KBM-7 (cell line): ENCODE measurements around the gene VPS13D.
"Not testable (repeated sequence)": the region's sequence is repeated elsewhere in the genome, so short reads cannot be mapped to it uniquely, and the experiment has no call there.

Experiments
- DNase-seq: peaks from one replicate; pipeline ENCODE4 v3.0.0-alpha.2; 2015
- in situ Hi-C: fragments of 300-500 bp; cut with MboI; formaldehyde crosslinking; loops from 2 replicates; pipeline ENCODE4 v1.14.3; 2020; ENCODE audit warnings: low sequenced_read_pairs, low pct_unique_long_range_greater_than_20kb, mixed read lengths

Gene VPS13D

GRCh38 chr1:12466816-12467215 is 237.0 kb downstream of the VPS13D start:
- no peak for DNase-seq
- in situ Hi-C loops: no loop called here

- in situ Hi-C loops: no loop called here
- DNase-seq: no peak
Observed at GRCh38 chr1:12467570-12468286, 237.9 kb downstream of the VPS13D start.

GRCh38 chr1:12468323-12468722 is 238.5 kb downstream of the VPS13D start:
- no peak for DNase-seq
- in situ Hi-C loops: no loop called here

- in situ Hi-C loops: no loop called here
- DNase-seq: no peak
Observed at GRCh38 chr1:12469493-12469892, 239.7 kb downstream of the VPS13D start.

- in situ Hi-C loops: no loop called here
- no peak for DNase-seq
Observed at GRCh38 chr1:12469990-12470389, 240.2 kb downstream of the VPS13D start.

GRCh38 chr1:12470916-12471315 is 241.1 kb downstream of the VPS13D start:
- DNase-seq, in situ Hi-C loops: not testable (repeated sequence)

- in situ Hi-C loops: no loop called here
- no peak for DNase-seq
Observed at GRCh38 chr1:12472156-12472797, 242.4 kb downstream of the VPS13D start.

GRCh38 chr1:12472798-12473551 is 243.1 kb downstream of the VPS13D start:
- no peak for DNase-seq
- in situ Hi-C loops: no loop called here

GRCh38 chr1:12473596-12474362 is 243.9 kb downstream of the VPS13D start:
- no peak for DNase-seq
- in situ Hi-C loops: no loop called here

- no peak for DNase-seq
- in situ Hi-C loops: no loop called here
Observed at GRCh38 chr1:12475101-12475500, 245.3 kb downstream of the VPS13D start.

- DNase-seq: no peak
- in situ Hi-C loops: no loop called here
Observed at GRCh38 chr1:12475530-12475934, 245.7 kb downstream of the VPS13D start.

GRCh38 chr1:12475947-12476346 is 246.1 kb downstream of the VPS13D start:
- in situ Hi-C loops: no loop called here
- no peak for DNase-seq

- in situ Hi-C loops: no loop called here
- DNase-seq: no peak
Observed at GRCh38 chr1:12477314-12477713, 247.5 kb downstream of the VPS13D start.

GRCh38 chr1:12477936-12478611 is 248.2 kb downstream of the VPS13D start:
- in situ Hi-C loops: no loop called here

GRCh38 chr1:12478612-12478985 is 248.8 kb downstream of the VPS13D start:
- in situ Hi-C loops: no loop called here
- peak; percentile 64 for DNase-seq

More at GRCh38 chr1:12477936-12478611, 248.2 kb downstream of the VPS13D start:
- DNase-seq: peak; percentile 88

GRCh38 chr1:12479311-12479710 is 249.5 kb downstream of the VPS13D start:
- in situ Hi-C loops: no loop called here
- DNase-seq: no peak

GRCh38 chr1:12480041-12480440 is 250.2 kb downstream of the VPS13D start:
- in situ Hi-C loops: no loop called here

GRCh38 chr1:12480748-12481362 is 251.0 kb downstream of the VPS13D start:
- DNase-seq: peak; percentile 29
- in situ Hi-C loops: no loop called here

More at GRCh38 chr1:12480041-12480440, 250.2 kb downstream of the VPS13D start:
- DNase-seq: no peak
